ENCODE results near the gene RPUSD1. TPM values are rescaled to one million over a fixed set of nuclear protein-coding genes. Genes with fewer than 3 reads are reported as not detected.

RPUSD1 gene
- total and polyA plus RNA-seq, 2 donors (not counting 3 experiments of a cell fraction or from before 2014, with no cell fraction given) = 46.2 to 55.8 TPM

- H4K20me1 ChIP-seq (replicated peaks; ENCODE audit: control insufficient read depth, extremely low read depth, insufficient read depth, low read length) = no peaks in the 10 kb centered on the region
- H3K9ac ChIP-seq (replicated peaks; ENCODE audit: extremely low read depth, insufficient read depth, low read length) = no peak overlapping the region
- H3K27me3 ChIP-seq (ENCODE audit: control insufficient read depth in 2 of 2, insufficient read depth in 2 of 2, low read length in 2 of 2) = no peaks in the 10 kb centered on the region
- POLR2A ChIA-PET = no interaction called here
- H3K9me1 ChIP-seq (replicated peaks; ENCODE audit: control insufficient read depth, extremely low read depth, insufficient read depth, low read length) = no peaks in the 10 kb centered on the region
- DNase-seq (ENCODE audit: low read depth, low spot score) (no peak), FAIRE-seq (no peak)
- no peak overlapping the region for H2AFZ ChIP-seq (ENCODE audit: low read depth, low read length)
- H3K9me3 ChIP-seq (replicated peaks; ENCODE audit: control insufficient read depth, insufficient read depth, low read length) = no peaks in the 10 kb centered on the region
- H3K79me2 ChIP-seq (ENCODE audit: control insufficient read depth, insufficient read depth, low read length) = no peaks in the 10 kb centered on the region
- BruUV-seq (replicated peaks) = no TSS peak
- intact Hi-C loops (cut with micrococcal nuclease) (no loop called here), dilution Hi-C loops (cut with MboI; ENCODE audit: extremely low pct_ligation_motif_present, low sequenced_read_pairs) (no loop called here)
- H3K27ac ChIP-seq (ENCODE audit: insufficient read depth, low read depth, low read length) = no peak overlapping the region
- H3K4me3 ChIP-seq (replicated peaks in 1 of 3; ENCODE audit: insufficient read depth in 1 of 3, low read depth in 1 of 3, low read length in 3 of 3) = no peak overlapping the region
- H3K36me3 ChIP-seq (ENCODE audit: control insufficient read depth in 2 of 2, extremely low read depth in 1 of 2, insufficient read depth in 2 of 2, low read length in 2 of 2) = no peaks in the 10 kb centered on the region
- CTCF ChIA-PET = no interaction called here
- TF ChIP-seq, protein P1, sequence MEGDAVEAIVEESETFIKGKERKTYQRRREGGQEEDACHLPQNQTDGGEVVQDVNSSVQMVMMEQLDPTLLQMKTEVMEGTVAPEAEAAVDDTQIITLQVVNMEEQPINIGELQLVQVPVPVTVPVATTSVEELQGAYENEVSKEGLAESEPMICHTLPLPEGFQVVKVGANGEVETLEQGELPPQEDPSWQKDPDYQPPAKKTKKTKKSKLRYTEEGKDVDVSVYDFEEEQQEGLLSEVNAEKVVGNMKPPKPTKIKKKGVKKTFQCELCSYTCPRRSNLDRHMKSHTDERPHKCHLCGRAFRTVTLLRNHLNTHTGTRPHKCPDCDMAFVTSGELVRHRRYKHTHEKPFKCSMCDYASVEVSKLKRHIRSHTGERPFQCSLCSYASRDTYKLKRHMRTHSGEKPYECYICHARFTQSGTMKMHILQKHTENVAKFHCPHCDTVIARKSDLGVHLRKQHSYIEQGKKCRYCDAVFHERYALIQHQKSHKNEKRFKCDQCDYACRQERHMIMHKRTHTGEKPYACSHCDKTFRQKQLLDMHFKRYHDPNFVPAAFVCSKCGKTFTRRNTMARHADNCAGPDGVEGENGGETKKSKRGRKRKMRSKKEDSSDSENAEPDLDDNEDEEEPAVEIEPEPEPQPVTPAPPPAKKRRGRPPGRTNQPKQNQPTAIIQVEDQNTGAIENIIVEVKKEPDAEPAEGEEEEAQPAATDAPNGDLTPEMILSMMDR (IDR thresholded peaks at IDR 0.05; ENCODE audit: extremely low read depth in 1 of 2, insufficient read depth in 1 of 2, low read depth in 1 of 2, low read length in 2 of 2) = no peak
- TF ChIP-seq GATA2 (IDR thresholded peaks at IDR 0.05; ENCODE audit: insufficient read depth, insufficient read length, low read depth, low read length) (no peak), MYC (IDR thresholded peaks at IDR 0.05; ENCODE audit: low read depth, low read length) (no peak), FOS (IDR thresholded peaks at IDR 0.05; ENCODE audit: borderline replicate concordance, insufficient read depth, low read length) (no peak), EZH2 (IDR thresholded peaks at IDR 0.05; ENCODE audit: borderline replicate concordance, low read depth, low read length, severe bottlenecking) (no peak), POLR2AphosphoS5 (IDR thresholded peaks at IDR 0.05; ENCODE audit: insufficient read depth, low read depth, low read length) (no peak), POLR2A (IDR thresholded peaks at IDR 0.05; ENCODE audit: low read depth, low read length) (no peak), JUN (IDR thresholded peaks at IDR 0.05; ENCODE audit: borderline replicate concordance, insufficient read depth, insufficient read length, low read depth) (no peak)
- TF ChIP-seq, protein P2, sequence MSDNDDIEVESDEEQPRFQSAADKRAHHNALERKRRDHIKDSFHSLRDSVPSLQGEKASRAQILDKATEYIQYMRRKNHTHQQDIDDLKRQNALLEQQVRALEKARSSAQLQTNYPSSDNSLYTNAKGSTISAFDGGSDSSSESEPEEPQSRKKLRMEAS (IDR thresholded peaks at IDR 0.05; ENCODE audit: insufficient read depth, insufficient read length) = no peak
- H3K4me2 ChIP-seq (ENCODE audit: insufficient read depth, low read length) = no peak overlapping the region
- H3K4me1 ChIP-seq (ENCODE audit: control insufficient read depth, extremely low read depth, insufficient read depth, low read length) = no peaks in the 10 kb centered on the region
These were observed 21.2 kb downstream of the RPUSD1 start for GRCh38 chr16:766820-767640.
